NCI-H1092 treated with DMSO at 0.1 percent for 48 hours (cell line): ENCODE measurements around the gene SPRY4.
"Not testable (repeated sequence)": the region's sequence is repeated elsewhere in the genome, so short reads cannot be mapped to it uniquely, and the experiment has no call there.

Source experiments
- DNase-seq: peaks from one replicate; lab custom pipeline; 2025; lab: John Stamatoyannopoulos, UW

The SPRY4 gene

DNA sequence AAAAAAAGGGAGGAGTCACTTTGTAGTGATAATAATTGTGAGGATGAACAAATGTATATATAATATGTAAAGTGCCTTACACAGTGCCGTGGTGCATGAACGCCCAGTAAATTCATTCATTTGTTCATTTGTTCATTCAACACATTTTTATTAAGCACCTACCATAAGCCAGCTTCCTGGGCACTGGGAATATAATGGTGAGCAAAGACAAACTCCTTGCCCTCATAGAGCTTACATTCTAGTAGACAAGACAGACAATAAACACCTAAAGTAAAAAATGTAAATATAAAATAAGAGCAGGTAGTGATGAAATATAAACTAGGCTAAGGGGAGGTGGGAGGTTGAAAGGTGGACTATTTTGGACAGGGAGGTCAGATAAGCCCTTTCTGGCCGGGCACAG is 32.0 kb downstream of the SPRY4 start:
- DNase-seq = no peak

DNA sequence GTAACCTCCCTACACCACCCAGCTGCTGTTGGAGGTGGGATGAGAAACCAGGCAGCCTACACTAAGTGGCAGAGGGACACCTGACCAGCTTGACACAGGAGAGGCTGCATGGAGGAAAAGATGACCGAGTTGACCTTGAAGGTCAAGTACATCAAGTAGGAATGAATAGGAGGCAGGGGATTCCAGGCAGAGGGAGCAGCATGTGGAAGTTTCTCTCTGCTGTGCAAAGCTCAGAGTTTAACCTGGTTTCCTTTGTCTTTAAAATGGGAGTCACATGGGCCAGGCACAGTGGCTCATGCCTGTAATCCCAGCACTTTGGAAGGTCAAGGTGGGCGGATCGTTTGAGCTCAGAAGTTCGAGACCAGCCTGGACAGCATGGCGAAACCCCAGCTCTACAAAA is 32.6 kb downstream of the SPRY4 start:
- no peak for DNase-seq

DNA sequence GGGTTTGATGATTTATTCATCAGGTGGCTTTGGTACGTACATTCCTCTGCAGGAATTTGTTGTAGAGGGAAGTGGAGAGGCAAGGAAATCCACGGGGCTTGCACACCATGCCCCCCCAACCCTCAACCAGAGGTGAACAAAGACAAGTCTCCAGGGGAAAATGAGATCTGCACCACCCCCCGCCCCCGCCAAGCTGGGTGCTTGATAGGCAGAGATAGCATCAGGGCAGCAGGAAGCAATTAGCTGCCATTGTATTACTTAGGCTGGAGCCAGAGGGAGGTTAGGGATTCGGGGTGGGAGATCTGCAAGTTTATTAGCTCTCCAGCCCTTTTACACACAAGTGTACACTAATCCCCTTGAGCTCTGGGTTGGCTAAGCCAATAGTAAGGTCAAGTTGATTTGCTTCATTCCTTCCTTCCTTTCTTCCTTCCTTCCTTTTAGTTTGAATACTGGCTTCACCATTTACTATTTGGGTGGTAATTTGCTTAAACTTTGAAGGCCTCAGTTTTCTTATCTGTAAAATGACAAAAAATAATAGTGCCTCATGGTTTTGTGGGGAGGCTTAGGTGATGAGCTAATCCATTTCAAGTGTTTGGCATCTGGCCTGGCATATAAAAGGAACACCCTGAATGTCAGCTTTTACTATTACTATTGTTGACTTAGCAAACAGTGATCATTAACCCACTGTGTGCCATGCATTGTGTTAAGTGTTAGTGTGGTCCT is 34.1 kb downstream of the SPRY4 start:
- peak; percentile 54 for DNase-seq

DNA sequence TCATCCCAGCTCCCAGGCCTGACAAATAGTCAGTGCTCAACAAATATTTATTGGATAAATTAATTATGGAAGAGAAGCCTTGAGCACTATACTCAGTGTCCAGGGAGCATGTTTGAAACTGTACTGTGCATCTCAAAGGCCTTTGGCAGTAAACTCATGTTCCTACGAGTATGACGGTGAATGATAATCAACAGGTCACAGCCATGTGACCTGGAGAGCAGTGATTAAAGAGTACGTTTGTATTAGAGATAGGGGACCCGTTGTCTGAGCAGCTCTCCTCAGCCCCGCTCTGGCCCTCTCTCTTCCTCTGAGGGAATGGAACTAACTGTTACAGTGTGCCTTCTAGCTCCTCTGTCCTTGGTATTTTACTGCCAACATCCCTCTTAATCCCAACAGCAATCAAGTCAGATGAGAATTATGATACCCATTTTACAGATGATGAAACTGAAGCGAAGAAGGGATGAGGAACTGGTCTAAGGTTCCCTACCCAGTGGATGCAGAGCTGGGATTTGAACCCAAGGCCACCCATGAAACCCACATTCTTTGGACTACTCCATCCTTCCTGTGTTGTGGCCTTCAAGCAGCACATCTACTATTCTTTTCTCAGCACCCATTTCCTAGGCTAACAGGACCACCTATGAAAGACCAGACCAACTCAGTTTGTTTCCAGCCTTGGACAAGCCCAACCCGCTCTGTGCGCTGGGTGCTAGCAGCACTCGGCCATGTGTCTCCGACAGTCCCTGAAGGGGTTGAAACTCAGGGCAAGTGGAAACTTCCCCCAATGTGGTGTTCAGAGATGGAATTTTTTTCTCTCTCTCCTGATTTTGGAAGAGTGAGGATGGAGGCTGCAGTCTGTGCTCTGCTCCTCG is 34.9 kb downstream of the SPRY4 start:
- DNase-seq = no peak

DNA sequence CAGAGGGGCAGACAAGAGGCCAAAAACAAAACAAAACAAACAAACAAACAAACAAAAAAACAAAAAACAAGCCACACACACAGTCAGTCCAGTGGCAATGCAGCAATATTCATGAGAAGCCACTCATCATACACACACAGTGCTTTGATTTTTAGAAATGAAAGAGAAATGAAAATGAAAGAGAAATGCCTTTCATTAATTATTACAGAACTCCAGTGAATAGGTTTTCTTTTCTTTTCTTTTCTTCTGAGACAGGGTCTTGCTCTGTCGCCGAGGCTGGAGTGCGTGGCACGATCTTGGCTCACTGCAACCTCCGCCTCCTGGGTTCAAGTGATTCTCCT is 36.9 kb downstream of the SPRY4 start:
- no peak for DNase-seq

DNA sequence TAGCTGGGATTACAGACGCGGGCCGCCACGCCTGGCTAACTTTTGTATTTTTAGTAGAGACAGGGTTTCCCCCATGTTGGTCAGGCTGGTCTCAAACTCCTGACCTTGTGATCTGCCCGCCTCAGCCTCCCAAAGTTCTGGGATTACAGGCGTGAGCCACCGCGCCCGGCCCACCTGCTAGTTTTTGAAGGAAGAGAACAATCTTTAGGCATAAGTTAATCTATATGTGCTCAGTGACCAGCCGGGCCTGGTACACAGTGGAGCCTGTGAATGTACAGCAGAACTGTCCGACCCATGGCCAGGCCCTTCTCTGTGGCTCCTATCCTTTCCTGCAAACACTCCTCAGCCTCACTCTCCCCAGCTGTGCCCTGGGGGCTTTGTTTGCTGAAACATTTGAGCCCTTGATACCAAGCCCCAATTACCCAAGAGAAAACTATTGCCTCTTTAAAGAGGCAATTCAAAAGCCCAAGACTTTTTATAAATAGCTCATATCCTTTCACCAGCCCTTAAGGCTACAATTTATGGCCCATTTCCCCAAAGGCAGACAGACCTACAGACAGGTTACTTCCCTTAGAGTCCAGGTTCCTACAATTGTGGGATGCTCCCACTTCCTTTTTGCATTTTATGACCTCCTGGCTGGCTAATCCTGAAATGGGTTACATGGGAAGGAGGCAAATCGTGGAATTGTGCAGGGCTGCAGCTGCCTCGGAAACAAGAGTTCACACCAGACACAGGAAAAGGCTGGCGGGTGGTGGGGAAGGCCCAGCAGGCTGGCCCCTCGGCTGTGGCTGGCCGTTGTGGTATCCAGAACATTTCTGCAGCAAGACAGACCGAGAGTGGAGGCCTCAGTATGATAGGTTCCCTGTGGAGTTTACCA is 37.5 kb downstream of the SPRY4 start:
- no peak for DNase-seq

DNA sequence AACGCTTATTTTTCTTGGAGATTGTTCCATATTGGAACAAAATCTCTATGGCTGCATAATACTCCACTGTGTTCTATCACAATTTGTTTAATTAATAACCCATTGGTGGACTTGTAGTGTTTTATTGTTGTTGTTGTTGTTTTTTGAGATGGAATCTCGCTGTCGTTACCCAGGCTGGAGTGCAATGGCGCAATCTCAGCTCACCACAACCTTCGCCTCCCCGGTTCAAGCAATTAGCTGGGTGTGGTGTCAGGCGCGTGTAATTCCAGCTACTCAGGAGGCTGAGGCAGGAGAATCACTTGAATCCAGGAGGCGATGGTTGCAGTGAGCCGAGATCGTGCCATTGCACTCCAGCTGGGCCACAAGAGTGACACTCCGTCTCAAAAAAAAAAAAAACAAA is 38.7 kb downstream of the SPRY4 start:
- no peak for DNase-seq

DNA sequence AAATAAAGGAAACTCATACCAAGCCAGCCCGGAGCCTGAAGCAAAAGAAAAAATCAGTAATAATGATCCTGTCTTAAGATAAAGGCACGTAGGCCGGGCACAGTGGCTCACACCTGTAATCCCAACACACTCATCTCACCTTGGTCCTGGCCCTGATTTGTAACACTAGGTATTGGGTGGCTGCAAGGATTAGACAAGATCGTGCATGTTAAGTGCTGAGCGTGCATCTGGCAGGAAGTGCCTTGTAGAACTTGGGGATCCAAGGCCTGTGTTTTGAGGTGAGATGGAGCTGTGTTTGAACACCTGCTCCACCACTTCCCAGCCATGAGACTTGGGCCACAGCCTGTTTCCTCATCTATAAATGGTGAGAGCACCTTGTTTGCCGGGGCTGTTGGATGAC is 41.5 kb downstream of the SPRY4 start:
- no peak for DNase-seq

DNA sequence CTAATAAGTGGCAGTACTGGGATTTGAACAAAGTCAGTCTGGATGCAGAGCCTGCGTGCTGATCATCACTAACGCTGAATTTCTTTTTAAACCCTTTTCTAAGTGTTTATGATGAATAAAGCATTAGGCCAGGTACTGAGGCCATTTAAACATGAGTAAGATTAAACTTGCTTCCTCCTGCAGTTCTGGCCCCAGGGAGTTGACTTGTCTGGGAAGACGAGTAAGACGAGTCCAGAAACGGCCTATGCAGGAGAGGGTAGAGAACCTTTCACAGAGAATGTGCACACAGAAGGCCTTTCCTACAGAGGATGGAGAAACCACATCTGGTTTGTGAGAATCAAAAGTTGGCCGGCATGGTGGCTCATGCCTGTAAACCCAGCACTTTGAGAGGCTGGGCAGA is 42.9 kb downstream of the SPRY4 start:
- no peak for DNase-seq

DNA sequence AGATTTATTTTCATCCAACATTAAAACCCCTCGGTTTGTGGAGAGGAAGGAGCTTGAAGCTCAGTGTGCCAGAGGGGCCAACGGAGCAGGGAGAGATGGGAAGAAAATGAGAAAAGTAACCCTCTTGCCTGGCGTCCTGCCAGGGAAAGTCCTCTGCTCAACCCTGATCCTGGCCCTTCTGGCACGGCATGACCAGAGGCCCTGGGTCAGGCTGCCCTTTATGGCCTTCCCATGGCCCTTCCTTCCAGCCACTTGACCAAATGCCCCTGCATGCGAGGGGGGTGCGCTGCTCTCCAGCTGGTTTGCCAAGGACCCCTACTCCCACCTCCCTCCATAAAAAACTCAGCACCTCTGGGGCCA is 43.8 kb downstream of the SPRY4 start:
- DNase-seq = no peak

DNA sequence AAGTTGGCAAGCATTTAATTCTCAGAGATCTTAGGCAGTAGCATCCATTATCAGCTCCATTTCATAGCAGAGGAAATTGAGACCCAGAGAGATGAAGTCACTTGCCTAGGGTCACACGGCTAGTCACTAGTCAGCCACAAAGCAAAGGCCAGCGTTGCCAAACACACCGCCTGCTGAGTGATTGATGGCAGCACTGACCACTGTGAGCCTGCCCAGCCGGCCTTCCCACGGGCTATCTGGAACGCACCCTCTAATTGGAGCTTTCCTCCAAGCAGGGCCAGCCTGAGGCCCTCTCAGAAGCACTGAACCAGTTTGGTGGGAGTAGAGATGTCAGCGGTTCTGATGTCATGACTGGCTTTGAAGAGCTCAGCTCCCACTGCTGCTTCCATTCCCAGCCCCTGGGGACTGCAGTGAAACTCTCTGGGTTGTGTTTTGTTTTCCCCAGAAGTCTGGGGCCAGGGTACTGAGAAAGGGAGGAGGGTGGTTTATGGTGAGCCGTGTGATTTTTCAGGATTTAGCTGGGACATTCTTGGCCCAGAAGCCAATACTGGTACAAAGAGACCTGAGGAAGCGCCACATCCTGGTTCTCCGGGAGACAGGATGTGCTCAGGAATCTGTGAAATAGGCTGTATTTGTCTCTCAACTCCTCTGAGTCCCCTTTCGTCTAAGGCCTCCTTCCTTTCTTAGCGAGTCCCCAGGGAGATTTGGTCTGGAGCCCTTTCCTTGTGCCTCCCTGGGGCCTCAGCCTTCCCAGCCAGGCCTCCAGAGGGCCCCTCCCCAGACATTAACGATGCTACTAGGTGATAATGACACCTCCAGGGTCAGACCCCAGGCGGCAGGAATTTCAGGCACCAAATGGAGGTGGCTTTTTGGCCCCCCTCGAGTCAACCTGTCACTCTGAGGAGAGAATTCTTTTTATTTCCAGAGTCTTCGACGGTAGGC is 44.5 kb downstream of the SPRY4 start:
- DNase-seq = no peak

DNA sequence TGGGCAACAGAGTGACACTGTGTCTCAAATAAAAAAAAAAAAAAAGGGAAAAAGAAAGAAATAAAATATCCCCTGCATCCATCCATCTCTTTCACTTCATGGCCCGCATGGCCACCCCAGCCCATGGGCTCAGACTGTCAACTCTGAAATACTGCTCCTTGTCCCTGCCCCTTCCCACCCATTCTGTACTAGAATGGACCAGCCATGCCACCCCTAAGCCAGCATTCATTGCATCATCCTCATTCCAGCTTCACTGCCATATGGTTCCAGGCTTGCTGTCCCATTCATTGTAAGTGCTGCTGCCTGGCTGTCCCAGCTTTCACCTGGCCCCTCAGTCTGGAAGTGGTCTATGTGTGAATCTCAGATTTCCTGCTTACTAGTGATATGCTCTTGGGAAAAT is 46.2 kb downstream of the SPRY4 start:
- no peak for DNase-seq

DNA sequence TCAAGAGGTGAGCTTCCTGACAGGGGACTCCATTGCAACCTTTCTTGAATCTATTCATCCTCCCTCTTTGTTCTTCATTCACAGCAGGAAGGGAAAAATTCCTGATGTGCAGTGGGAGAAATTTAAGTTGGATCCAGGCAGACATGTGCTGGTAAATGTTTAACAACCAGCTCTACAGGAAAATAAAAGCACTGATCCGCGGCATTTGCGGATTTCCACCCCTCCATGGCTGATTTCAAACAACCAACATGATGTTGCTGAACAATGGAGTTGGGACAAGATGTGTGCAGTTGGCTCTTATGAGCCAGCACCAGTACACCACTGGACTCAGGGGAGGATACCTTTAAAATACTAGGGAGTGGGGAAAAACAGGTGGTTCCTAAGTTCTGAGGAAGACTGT is 47.0 kb downstream of the SPRY4 start:
- DNase-seq = no peak

DNA sequence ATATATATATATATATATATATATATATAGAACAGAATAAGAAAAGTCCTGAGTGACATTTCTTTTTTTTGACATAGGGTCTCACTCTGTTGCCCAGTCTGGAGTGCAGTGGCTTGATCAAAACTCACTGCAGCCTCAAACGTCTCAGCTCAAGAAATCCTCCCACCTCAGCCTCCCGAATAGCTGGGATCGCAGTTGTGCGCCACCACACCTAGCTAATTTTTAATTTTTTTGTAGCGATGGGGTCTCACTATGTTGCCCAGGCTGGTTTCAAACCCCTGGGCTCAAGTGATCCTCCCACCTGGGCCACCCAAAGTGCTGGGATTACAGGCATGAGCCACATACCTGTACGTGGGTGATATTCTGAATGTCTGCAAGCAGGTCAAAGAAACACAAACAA is 48.3 kb downstream of the SPRY4 start:
- DNase-seq = no peak

DNA sequence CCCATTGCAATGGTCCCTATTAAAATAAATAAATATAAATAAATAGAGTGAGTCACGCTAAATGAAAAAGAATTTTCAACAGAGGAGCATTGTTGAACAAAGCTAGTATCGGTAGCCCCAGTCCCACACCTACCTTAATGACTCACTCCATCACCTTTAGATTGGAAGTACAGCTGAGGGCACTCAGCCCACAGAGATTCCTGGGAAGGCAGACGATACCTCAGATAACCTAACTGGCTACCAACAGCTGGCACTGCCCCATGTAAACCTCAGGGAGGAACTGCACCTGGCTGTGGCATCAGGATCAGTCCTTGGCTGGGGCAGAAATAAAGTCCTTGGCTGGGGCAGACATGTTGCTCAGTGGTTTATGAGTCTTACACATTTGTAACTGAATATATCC is 49.3 kb downstream of the SPRY4 start:
- DNase-seq = no peak

DNA sequence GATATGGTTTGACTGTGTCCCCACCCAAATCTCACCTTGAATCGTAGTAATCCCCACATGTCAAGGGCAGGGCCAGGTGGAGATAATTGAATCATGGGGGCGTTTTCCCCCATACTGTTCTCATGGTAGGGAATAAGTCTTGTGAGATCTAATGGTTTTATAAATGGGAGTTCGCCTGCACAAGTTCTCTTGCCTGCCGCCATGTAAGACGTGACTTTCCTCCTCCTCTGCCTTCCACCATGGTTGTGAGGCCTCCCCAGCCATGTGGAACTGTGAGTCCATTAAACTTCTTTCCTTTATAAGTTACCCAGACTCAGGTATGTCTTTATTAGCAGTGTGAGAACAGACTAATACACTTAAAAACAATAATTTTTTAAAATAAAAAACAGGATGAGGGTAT is 52.2 kb downstream of the SPRY4 start:
- not testable (repeated sequence) for DNase-seq

DNA sequence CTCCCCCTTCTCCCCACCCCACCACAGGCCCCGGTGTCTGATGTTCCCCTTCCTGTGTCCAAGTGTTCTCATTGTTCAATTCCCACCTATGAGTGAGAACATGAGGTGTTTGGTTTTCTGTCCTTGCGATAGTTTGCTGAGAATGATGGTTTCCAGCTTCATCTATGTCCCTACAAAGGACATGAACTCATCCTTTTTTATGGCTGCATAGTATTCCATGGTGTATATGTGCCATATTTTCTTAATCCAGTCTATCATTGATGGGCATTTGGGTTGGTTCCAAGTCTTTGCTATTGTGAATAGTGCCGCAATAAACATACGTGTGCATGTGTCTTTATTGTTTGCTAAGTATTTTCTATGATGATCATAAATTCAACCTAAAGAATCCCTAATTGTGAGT is 60.7 kb downstream of the SPRY4 start:
- not testable (repeated sequence) for DNase-seq

DNA sequence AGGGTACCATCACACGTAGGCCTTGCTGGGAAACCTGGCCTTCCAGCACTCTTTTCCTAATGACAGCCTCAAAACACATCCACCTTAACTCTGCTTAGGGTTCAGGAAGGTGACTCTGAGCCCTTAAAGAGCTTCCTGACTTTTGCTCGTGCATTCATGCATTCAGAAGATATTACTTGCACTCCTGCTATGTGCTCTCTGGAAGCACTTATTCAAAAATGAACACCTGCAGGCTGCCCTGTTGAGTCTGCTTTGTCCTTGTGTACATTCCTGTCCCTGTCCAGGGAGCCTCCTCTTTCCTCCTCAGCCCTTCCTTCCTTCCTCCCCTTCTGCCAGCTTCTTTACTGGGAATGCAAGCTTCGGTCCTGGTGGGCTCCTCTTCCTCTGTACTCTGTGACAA is 61.5 kb downstream of the SPRY4 start:
- DNase-seq = no peak

DNA sequence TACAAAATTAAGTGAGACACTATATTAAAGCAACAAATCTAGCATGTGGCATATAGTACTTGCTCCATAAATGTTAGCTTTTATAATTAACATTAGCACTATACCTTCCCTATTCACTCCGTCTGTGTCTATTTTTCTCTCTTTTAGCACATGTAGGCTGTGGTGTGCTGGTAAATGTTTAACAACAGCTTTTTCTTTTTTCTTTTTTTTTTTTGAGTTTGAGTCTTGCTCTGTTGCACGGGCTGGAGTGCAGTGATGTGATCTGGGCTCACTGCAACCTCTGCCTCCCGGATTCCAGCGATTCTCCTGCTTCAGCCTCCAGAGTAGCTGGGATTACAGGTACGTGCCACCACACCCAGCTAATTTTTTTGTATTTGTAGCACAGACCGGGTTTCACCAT is 62.1 kb downstream of the SPRY4 start:
- DNase-seq = no peak
